Activated CD4-positive, alpha-beta T cell treated with anti-CD3 and anti-CD28 coated beads, Interleukin-2, Interleukin-6, amounts not matched to agents 100 ng/mL and 50 ng/mL, durations not matched to agents 16 hours and 8 hours (primary cell): ENCODE results near the gene RALGAPB.
"Not testable (repeated sequence)": the region's sequence is repeated elsewhere in the genome, so short reads cannot be mapped to it uniquely, and the experiment has no call there.

ENCODE experiments used
- DNase-seq: peaks from one replicate; pipeline ENCODE4 v3.0.0-alpha.2; 2020

The RALGAPB gene

DNA sequence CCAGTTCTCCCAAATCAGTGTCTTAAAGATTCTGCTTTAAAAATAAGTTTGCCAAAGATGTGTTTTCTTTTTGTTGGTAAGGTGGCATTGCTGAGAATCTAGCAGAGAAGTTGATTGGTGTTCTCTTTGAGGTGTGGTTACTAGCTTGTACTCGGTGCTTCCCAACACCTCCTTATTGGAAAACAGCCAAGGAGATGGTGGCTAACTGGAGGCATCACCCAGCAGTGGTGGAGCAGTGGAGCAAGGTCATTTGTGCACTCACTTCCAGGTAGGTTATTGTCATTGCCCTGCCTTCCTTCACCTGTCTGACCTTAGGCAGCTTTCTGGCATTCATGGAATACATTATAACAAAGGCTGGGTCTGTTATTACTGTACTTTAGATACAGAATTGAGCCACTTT lies 26.7 kb downstream of the RALGAPB start:
- no peak for DNase-seq

DNA sequence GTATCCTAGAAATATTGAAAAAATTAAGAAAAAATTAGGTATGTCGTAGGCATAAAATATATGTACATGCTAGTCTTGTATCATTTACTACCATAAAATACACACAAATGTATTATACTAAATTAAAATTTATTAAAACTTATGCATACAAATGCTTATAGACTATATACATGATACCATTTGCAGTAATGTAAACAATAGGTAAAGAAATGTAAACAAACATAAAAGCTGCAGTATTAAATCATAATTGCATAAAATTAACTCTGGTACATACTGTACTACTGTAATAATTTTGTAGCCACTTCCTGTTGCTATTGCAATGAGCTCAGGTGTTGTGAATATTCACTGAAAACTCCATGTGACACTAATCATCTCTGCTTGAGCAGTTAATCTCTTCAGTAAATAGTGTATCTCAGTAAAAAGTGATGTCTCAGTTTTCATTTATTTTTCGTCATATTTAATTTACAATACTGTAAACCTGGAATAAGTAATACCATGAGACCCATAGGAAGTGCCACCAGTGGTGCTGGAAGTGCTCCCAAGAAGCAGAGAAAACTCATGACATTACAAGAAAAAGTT lies 29.3 kb downstream of the RALGAPB start:
- no peak for DNase-seq

DNA sequence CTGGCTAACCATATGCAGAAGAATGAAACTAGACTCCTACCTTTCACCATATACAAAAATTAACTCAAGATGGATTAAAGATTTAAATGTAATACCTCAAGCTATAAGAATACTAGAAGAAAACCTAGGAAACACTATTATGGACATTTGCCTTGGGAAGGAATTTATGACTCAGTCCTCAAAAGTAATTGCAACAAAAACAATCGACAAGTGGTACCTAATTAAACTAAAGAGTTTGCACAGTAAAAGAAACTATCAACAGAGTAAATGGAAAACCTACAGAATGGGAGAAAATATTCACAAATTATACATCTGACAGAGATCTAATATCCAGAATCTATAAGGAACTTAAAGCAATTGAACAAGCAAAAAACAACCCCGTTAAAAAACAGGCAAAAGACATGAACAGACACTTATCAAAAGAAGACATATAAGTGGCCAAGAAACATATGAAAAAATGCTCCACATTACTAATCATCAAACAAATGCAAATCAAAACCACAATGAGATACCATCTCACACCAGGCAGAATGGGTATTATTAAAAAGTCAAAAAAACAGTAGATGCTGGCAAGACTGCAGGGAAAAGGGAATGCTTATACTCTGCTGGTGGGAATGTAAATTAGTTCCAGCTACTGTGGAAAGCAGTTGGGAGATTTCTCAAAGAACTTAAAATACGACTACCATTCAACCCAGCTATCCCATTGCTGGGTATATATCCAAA lies 31.9 kb downstream of the RALGAPB start:
- DNase-seq, result no peak

DNA sequence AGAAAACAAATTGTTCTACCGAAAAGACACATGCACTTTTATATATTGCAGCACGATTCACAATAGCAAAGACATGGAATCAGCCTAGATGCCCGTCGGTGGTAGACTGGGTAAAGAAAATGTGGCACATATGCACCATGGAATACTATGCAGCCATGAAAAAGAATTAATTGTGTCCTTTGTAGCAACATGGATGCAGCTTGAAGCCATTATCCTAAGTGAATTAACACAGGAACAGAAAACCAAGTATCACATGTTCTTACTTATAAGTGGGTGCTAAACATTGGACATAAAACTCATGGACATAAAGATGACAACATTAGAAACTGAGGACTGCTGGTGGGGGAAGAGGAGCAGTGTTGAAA lies 32.4 kb downstream of the RALGAPB start:
- DNase-seq, result no peak

DNA sequence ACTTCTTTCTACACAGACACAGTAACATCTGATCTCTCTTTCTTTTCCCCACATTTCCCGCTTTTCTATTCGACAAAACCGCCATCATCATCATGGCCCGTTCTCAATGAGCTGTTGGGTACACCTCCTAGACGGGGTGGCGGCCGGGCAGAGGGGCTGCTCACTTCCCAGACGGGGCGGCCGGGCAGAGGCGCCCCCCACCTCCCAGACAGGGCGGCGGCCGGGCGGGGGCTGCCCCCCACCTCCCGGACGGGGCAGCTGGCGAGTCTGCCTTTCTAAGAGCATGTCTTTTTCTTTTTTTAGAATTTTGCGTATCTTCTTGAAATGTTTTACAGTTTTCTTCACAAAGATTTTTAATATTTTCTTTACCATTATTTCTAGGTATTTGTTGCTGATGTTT lies 39.1 kb downstream of the RALGAPB start:
- not testable (repeated sequence) for DNase-seq

DNA sequence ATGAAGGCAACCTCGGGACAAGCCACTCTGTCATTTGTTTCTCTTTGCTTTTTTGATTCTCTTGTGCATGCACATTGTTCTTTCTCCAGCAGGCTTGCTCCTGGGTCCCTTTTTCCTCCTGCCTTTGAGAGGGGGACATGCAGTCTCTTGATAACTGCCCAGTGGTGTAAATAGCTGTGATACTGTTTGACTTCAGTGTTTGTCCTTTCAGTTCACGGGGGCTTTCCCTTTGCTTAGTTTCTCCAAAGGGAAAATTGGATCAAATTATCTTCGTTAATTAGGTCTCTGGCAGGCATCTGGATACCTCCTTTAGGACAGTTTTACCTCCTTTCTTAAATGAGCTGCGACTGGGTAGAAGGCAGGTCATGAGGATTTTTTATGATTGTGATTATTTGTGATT lies 41.5 kb downstream of the RALGAPB start:
- no peak for DNase-seq

DNA sequence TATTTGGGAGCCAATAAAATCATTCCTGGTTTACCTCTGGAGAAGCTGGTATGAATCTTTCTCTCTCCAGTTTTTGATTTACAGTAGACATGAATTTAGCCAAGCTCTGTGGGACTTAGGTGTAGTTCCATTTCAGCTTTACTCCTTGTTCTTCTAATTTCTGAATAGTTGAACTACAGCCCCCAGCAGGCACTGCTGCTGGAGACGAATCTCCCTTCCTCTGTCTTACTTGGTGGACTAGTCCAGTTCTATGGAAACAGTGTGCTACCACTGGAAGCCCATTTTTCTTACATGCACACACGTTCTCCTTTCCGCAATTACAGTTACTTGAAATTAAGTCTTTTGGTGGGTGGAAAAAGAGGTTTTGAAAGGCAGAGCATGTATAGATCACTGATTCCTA lies 42.3 kb downstream of the RALGAPB start:
- DNase-seq, result no peak

DNA sequence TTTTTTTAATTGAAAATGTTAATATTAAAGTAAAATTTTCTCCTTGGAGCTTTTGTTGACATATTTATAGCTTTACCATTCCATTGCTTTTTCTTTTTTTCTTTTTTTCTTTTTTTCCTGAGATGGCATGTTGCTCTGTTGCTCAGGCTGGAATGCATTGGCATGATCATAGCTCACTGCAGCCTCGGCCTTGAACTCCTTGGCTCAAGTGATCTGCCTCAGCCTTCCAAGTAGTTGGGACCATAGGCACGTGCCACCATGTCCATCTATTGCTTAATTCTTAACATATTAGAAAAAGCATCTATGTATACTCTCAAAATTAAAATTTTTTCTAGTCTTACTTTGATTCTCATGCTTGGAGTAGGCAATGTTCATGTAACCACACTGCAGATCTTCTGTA lies 43.0 kb downstream of the RALGAPB start:
- DNase-seq, result no peak

DNA sequence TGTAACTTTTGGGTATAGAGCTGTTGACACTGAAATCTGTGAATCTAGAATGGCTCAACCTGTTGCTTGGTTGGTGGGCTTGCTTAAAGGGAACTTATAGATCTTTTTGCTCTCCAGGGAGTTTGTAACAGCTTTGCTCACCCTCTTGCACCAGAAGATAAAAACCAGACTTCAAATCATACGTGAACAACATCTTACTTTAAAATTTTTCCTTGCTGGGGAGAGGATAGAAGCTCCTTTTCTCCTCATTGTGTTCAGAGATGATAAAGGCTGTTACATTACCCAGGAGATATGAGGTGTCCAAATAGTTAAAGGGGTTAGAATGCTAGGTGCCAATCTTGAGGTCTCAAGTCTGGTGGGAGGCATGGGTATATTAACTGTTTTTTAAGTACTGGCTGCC lies 46.8 kb downstream of the RALGAPB start:
- no peak for DNase-seq

DNA sequence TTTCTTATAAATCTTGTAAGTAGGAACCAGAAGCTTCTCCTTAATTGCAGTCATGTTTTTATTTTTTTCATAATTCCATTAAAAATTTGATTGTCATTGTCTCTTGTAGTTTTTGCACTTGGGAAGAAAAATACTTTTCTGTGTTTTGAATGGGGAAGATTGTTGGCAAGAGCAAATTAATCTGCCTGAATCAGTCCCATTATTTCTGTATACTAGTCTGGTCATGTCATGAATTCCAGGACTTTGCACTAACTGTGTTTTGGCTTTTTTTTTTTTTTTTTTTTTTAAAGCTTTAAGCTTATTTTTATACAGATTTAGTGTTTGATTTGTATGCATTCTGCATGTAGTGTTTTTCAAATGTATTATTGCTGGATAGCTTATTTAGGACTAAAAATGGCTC lies 47.6 kb downstream of the RALGAPB start:
- DNase-seq, result no peak

DNA sequence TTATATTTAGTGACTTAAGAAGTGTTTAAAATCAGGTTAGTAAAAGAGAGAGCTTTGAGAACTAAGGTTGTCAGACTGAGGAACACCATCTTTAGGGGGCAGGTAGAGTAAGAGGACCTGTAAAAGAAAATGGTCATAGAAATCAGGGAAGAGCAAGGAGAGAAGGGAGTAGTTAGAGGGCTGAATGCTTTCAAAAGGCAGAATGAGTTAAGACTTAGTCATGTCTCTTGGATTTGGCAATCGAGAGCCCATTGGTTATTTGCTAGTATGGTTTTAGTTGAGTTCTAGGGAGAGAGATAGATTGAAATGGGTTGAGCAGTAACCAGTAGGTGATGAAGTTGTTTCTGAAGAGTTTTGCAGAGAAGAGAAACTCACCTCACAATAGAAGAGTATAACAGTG lies 51.1 kb downstream of the RALGAPB start:
- no peak for DNase-seq

DNA sequence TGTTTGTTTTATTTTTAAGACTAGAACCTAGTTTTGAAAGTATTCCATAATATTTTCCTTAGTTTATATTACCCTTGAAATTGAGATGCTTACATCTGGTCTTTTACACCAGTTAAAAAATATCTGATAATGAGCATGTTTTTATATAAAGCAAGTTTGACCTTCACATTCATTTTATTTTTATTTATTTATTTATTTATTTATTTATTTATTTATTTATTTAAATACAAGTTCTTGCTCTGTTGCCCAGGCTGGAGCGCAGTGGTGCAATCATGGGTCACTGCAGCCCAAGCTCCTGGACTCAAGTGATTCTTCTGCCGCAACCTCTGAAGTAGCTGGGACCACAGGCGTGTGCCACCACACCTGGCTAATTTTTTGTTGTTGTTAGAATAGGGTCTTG lies 55.5 kb downstream of the RALGAPB start:
- no peak for DNase-seq

DNA sequence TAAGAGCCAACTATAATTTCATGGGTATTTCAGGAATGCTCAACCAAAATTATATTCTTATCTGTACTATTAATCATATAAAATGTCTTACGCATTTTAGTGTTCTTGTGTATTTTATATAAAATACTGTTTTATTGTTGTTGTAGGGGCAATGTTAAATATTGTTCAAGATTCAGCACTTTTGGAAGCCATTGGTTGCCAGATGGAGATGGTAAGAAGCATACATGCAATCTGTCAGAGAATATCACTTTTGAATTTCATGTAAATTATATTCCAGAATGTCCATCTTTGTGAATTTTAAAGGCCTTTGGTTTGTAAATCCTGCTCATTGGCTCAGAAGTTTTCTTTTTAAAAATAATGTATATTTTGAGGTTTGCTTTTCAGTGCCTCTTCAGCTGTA lies 58.4 kb downstream of the RALGAPB start:
- DNase-seq, result no peak

DNA sequence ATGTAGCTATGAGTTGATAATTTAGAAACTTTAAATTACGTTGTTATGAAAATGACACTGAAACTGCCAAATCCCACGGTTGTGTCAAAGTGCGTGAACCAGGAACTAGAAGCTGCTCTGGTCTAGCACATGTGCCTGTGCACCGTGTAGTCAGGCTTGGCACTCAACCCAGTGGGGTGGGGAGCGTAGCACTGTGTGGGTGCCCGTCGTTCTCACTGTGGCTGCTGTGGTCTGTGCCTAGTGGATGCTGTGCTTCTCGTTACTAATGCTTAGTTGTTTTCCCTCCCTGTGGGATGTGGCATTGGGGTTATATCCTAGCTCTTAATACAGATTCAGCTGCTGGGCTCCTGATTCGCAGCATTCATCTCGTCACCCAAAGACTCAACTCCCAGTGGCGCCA lies 62.1 kb downstream of the RALGAPB start:
- peak; percentile 8 for DNase-seq

DNA sequence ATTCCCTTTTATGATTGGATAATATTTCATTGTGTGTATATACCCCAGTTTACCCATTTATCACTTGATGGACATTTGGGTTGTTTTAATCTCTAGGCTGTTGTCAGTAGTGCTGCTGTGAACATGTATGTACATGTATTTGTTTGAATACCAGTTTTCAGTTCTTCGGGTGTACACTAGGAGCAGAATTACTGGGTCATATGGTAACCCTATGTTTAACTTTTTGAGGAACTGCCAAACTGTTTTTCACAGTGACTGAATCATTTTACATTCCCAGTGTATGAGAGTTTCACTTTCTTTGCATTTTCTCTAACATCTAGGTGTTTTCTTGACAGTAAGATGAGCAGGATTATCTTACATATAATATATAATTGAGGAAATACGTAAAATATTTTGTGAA lies 63.7 kb downstream of the RALGAPB start:
- DNase-seq, result no peak

DNA sequence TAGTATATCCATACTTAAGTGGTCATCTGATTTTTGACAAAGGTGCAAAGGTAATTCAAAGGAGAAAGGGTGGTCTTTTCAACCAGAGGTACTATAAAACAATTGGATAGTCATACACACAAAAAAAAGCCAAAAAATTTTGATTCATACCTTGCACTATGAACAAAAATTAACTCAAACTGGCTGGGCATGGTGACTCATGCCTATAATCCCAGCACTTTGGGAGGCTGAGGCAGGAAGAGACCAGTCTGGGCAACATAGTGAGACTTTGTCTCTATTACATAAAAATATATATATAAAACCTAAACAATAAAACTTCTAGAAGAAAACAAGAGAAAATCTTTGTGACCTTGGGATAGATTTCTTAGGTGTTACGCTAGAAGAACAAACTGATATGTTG lies 64.5 kb downstream of the RALGAPB start:
- DNase-seq, result no peak

DNA sequence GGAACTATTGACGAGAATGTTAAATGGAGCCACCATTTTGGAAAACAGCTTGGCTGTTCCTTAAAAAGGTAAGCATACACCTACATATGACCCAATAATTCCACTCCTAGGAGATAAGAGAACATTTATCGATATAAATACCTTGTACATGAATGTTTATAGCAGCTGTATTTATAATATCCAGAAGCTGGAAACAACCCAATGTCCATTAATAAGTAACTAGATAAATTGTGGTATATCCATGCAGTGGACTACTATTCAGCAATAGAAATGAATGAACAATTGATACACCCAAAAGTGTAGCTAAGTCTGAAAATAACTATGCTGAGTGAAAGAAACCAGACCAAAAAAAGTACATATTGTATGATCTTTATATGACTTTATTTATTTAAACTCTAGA lies 66.1 kb downstream of the RALGAPB start:
- no peak for DNase-seq

DNA sequence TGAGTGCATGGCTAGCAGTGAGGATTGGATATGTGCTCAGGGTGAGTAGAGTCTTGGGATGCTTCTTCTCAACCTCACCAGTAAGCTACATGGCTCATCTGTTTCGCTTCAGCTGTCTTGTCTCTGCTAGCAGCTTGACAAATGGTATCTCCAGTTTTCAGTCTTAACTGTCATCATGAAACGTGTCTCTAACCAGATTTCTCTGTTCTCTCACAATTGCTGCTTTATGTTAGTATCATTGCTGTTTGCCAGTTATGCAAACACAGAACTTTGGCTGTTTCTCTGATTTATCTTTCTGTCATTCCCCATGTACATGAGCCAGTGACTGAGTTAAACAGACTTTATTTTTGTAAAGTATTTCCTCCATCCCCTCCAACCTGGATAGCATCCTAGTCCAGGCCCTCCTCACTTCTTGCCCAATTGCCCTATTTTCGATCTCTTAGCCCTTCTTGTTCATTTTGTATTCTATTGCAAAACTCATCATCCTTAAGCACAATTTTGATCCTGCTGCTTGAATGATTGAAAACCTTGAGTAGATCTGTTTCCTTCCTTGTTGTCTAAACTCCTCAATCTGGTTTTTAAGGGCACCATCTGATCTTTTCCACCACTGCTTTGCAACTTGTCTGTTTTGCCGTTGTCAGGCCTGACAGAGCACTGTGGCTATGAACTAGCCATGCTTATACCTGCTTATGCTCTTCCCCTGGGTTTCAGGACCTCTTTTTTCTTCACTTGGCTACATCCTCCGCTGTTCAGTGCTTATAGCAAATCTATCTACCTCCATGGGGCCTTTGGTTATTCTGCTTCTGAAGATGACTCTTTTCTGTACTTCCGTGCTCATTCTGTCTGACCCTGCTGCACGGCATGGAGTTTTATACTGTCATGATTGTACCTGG lies 70.6 kb downstream of the RALGAPB start:
- DNase-seq, result no peak

DNA sequence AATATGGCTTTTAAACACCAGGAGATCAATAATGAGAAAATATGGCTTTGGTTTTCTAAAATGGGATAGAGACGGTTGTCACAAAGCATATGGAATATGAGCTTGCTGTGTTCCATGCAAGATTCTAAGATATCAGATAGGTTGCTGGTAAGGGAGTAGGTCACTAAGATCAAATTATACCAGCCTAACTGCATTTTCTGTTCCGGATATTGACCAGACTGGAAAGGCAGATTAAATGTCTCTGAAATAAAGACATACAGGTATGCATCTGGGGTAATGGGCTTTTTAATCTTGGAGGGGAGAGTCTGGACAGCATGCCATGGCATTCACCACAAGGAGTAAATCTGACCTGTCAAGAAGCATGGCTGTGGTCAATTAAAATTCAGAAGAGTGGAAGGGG lies 73.1 kb downstream of the RALGAPB start:
- no peak for DNase-seq

DNA sequence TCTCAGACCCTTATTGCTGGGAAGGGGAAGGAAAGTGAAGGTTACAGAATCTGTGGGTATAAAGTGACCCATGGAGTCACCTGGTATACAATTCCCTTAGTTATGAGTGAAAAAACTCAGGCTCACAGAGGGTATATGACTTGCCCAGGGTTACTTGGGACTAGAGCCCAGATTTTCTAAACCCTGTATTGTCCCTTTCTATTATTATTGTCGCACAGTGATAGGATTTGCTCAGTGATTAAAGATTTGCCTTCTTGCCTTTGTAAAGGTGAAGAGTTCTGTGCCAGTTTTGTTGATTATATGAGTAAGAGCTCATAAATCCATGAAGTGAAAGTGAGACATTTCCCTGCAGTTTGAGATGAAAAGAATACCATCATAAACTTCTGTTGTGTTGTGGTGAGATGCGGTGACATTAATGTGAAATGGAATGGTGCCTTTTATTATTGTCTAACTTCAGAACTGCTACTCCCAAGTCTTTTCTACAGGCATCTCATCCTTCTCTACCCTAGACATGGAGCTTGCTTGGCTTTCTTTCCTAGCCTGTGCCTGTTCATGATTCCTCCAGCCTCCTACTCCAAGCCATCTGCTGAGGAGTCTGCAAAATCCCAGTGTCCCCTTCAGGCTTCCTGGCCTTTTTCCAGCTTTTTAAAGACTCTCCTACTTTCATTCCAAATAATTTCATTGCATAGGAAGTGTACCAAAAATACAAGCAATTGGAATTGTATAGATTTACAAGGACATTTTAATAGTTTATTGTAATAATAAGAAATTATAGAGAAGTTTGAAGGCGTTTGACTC lies 74.8 kb downstream of the RALGAPB start:
- no peak for DNase-seq

DNA sequence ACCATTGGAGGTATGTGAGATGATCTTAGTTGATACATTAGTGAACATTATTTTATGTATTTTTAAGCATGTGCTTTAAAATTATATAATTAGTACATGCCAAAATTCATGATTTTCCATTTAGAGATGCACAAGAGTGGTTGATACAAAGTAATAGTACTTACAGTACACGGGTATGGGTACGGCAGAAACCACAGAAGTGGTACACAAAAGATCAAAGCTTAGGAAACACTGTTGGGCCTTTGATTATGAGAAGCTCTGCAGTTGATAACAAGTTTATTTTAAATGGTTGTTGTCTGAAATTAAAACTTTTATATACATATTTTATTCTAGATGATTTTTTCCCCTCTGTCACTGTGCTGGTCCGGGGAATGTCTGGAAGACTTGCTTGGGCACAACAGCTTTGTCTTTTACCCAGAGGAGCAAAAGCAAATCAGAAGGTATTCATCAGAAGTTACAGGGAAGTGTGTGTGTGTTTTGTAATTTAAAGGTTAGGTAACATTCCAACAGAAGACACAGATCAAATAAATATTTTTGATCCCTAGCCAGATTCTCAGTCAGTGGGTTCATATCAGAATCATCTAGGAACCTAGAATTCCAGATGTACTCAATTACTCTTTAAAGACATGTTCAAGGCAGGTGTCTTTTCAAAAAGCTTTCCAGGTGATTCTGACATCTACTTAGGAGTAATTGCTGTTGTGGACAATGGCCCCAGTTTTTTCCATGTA lies 75.9 kb downstream of the RALGAPB start:
- DNase-seq, result no peak

DNA sequence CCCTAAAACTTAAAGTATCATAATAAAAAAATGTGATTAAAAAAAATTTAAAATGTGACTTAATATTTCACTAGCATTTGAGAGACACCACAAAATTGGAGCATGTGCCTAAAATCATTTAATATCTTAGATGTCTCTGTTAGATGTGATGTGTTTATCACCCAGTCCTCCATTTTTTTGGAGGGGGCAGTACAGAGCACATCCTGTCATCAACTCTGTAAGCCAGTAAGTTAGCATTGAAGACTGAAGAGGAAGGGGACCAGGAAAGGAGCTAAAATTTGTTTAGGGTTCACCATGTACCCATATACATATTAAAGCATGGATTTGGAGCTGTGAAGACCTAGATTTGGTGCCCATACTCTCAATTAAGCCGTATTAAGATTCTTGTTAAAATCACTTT lies 77.6 kb downstream of the RALGAPB start:
- peak; percentile 6 for DNase-seq
